GM12878 (cell line): Measurements from ENCODE around the gene PGLYRP3. TPM values are rescaled to one million over a fixed set of nuclear protein-coding genes. Genes with fewer than 3 reads are reported as not detected.

Experiments used
- ATAC-seq: fragments of 200-7000 bp; cut with Tn5 transposase; 3 replicates; pipeline ENCODE4 v1.9.1; 2020; ENCODE audit warnings: mild to moderate bottlenecking, moderate library complexity
- BruUV-seq: library from RNA; stranded (reverse); fragments of 400-500 nt; replicated peaks from 2 replicates; lab custom pipeline; 2021; lab: Mats Ljungman, UMichigan
- CTCF ChIA-PET: fragments of 300-600 bp; sonication (Branson Sonifier 250); formaldehyde crosslinking; extraction: SDS; loops from one replicate; lab custom pipeline; 2021; ENCODE audit warnings: inconsistent platforms; lab: Yijun Ruan, JAX
- POLR2A ChIA-PET: fragments of 350-600 bp; formaldehyde crosslinking; extraction: SDS; loops from one replicate; lab custom pipeline; 2021; ENCODE audit warnings: inconsistent platforms; lab: Charles Lee
- RAD21 ChIA-PET: fragments of 300-600 bp; sonication (Branson Sonifier 250); formaldehyde crosslinking; loops from one replicate; lab custom pipeline; 2023; ENCODE audit warnings: antibody characterized with exemption; ENCODE audit not compliant: unreplicated experiment; lab: Charles Lee
- SMC1A ChIA-PET: fragments of 300-600 bp; sonication (Branson Sonifier 250); formaldehyde crosslinking; loops from one replicate; lab custom pipeline; 2023; ENCODE audit not compliant: unreplicated experiment, uncharacterized antibody; lab: Charles Lee
- DNase-seq: peaks from one replicate; pipeline ENCODE4 v3.0.0-alpha.2; 2011; ENCODE audit warnings: low read depth, low spot score
- FAIRE-seq: peaks from 3 replicates; lab custom pipeline; 2011; peaks lifted over from hg19 to GRCh38; lab: Jason Lieb, UNC
- H2AFZ ChIP-seq: 2 replicates; pipeline ENCODE4 v1.6.0; 2011; ENCODE audit warnings: low read depth, low read length, control low read depth; ENCODE audit not compliant: control insufficient read depth
- H3K27ac ChIP-seq: 2 replicates; pipeline ENCODE4 v1.5.1; 2011; ENCODE audit warnings: control low read depth; ENCODE audit not compliant: control insufficient read depth, insufficient read depth
- H3K27me3 ChIP-seq, 2 experiments: replicated peaks in 1 of 2; 2 replicates each; pipeline versions ENCODE4 v1.6.0 to v1.6.1; 2011; ENCODE audit warnings: low read length in 1 of 2; ENCODE audit not compliant: control insufficient read depth in 2 of 2, insufficient read depth in 2 of 2
- H3K36me3 ChIP-seq, 2 experiments: 2 replicates each; pipeline ENCODE4 v1.5.1; 2011; ENCODE audit warnings: low read length in 1 of 2; ENCODE audit not compliant: control insufficient read depth in 2 of 2, insufficient read depth in 2 of 2
- H3K4me1 ChIP-seq: 2 replicates; pipeline ENCODE4 v1.6.1; 2011; ENCODE audit warnings: mild to moderate bottlenecking, low read length, moderate library complexity, mixed read lengths; ENCODE audit not compliant: control insufficient read depth, insufficient read depth
- H3K4me2 ChIP-seq: 2 replicates; pipeline ENCODE4 v1.6.0; 2011; ENCODE audit warnings: control low read depth; ENCODE audit not compliant: control insufficient read depth, insufficient read depth
- H3K4me3 ChIP-seq: fragments of 200-600 bp; sonication (generic); 2 replicates; pipeline ENCODE4 v1.5.1; 2016
- H3K79me2 ChIP-seq: 2 replicates; pipeline ENCODE4 v1.6.0; 2011; ENCODE audit warnings: low read length; ENCODE audit not compliant: control insufficient read depth, insufficient read depth
- H3K9ac ChIP-seq: 2 replicates; pipeline ENCODE4 v1.8.0; 2011; ENCODE audit warnings: low read length, control low read depth, mixed read lengths; ENCODE audit not compliant: control insufficient read depth, insufficient read depth
- H3K9me3 ChIP-seq: replicated peaks from 3 replicates; pipeline ENCODE4 v1.5.1; 2011; ENCODE audit warnings: mild to moderate bottlenecking, low read length; ENCODE audit not compliant: control insufficient read depth, insufficient read depth
- H4K20me1 ChIP-seq: 2 replicates; pipeline ENCODE4 v1.6.0; 2011; ENCODE audit not compliant: control insufficient read depth, insufficient read depth
- DPF2 ChIP-seq: fragments of 450-650 bp; IDR thresholded peaks from 2 replicates; pipeline ENCODE4 v1.6.1; 2017; ENCODE audit warnings: mild to moderate bottlenecking
- GATAD2B ChIP-seq: fragments of 450-650 bp; conservative IDR thresholded peaks from 2 replicates; pipeline ENCODE4 v1.6.1; 2017; ENCODE audit warnings: low read depth, mild to moderate bottlenecking, moderate library complexity
- IKZF1 ChIP-seq: fragments of 450-650 bp; conservative IDR thresholded peaks from 2 replicates; pipeline ENCODE4 v1.6.1; 2017; ENCODE audit warnings: antibody characterized with exemption, mild to moderate bottlenecking
- MEF2B ChIP-seq: fragments of 450-650 bp; IDR thresholded peaks from 2 replicates; pipeline ENCODE4 v1.6.1; 2018; ENCODE audit warnings: mild to moderate bottlenecking, moderate library complexity; ENCODE audit not compliant: partially characterized antibody, poor library complexity, severe bottlenecking
- NFYA ChIP-seq: IDR thresholded peaks from 2 replicates; pipeline ENCODE4 v1.6.1; 2011; ENCODE audit warnings: low read depth, mild to moderate bottlenecking, low read length, improper control_type of control experiment, borderline replicate concordance
- NR2C2 ChIP-seq: IDR thresholded peaks from 2 replicates; pipeline ENCODE4 v1.6.1; 2011; ENCODE audit warnings: borderline replicate concordance, low read depth; ENCODE audit not compliant: control insufficient read depth, insufficient read length
- SKIL ChIP-seq: fragments of 450-650 bp; IDR thresholded peaks from 2 replicates; pipeline ENCODE4 v1.6.1; 2017; ENCODE audit warnings: mild to moderate bottlenecking, low read depth, inconsistent platforms; ENCODE audit not compliant: poor library complexity, severe bottlenecking
- SUZ12 ChIP-seq: fragments of 200-600 bp; sonication (generic); IDR thresholded peaks from one replicate; pipeline ENCODE4 v1.6.1; 2018; ENCODE audit warnings: antibody characterized with exemption, mild to moderate bottlenecking; ENCODE audit not compliant: unreplicated experiment
- WGBS: methylation state at CpG from one replicate; pipeline ENCODE4 v1.1.6; 2016; ENCODE audit warnings: low lambda C conversion rate; ENCODE audit not compliant: insufficient replicate concordance, insufficient coverage; ENCODE audit errors: missing lambda C conversion rate; 5-methylcytosine and 5-hydroxymethylcytosine counted together
- in situ Hi-C: fragments of 300-500 bp; cut with MboI; formaldehyde crosslinking; loops from 9 replicates; pipeline ENCODE4 v1.14.3; 2018; ENCODE audit warnings: mixed read lengths
- intact Hi-C: fragments of 100-400 bp; cut with micrococcal nuclease; formaldehyde crosslinking; loops from one replicate; pipeline ENCODE4 v1.14.2; 2022; ENCODE audit not compliant: unreplicated experiment
- polyA plus RNA-seq, 11 experiments: library from polyadenylated mRNA; depleted of rRNA in 4 of 11; unstranded in 6 of 11; stranded (reverse) in 5 of 11; fragments of >200 nt; fragmentation: Nextera tagmentation in 4 of 11; fragmentation: Illumina TruSeq in 1 of 11; extraction: Ambion mirVana in 4 of 11; extraction: Trizol in 1 of 11; gene quantifications; 1 replicate in 1 of 11; 2 replicates in 10 of 11; pipeline versions ENCODE4 v1.2.1 to v1.2.3, GENCODE V29; 2011 to 2016; ENCODE audit warnings: inconsistent platforms in 2 of 11, missing spikeins in 2 of 11, low read depth in 1 of 11
- total RNA-seq, 4 experiments: library from RNA; depleted of rRNA in 3 of 4; stranded (reverse); fragments of >200 nt in 3 of 4; fragmentation: Illumina TruSeq in 1 of 4; extraction: Trizol in 1 of 4; gene quantifications; 2 replicates each; pipeline versions ENCODE4 v1.2.1 to v1.2.3, GENCODE V29; 2013 to 2021
- TF ChIP-seq, protein P1 (sequence below): fragments of 450-650 bp; conservative IDR thresholded peaks from 2 replicates; pipeline ENCODE4 v1.6.1; 2017; ENCODE audit warnings: mild to moderate bottlenecking, moderate library complexity
- TF ChIP-seq, protein P2 (sequence below): fragments of 450-650 bp; IDR thresholded peaks from 2 replicates; pipeline ENCODE4 v1.6.1; 2017; ENCODE audit warnings: borderline replicate concordance

Gene PGLYRP3
- total and polyA plus RNA-seq, 10 of the 15 experiments (the other 5 are each of a cell fraction or from before 2014, with no cell fraction given), result 0.10 to 0.49 (median 0.18) TPM; not detected in 7

- Histone ChIP-seq H3K79me2 (no peaks in the 10 kb centered on the region), H3K27ac (no peak overlapping the region), H3K4me3 (peak overlapping the region; percentile 50; the same call in 1 of the 2 replicates), H3K4me2 (peak overlapping the region; percentile 91), H3K4me1 (peaks cover 15% of the 10 kb centered on the region), H3K27me3 (0 out of 4 replicates have a peak, but pooled peaks cover 0 to 4% of the 10 kb centered on the region in 2 experiments), H3K9me3 (no peaks in the 10 kb centered on the region), H4K20me1 (no peaks in the 10 kb centered on the region), H3K36me3 (no peaks in the 10 kb centered on the region), H2AFZ (peak overlapping the region; percentile 2; the same call in 1 of the 2 replicates), H3K9ac (no peak overlapping the region; the same call in 1 of the 2 replicates)
- intact Hi-C loops (loop anchor here (5.0 kb wide), 1 partner anchor 81 kb away; no protein-coding TSS in a partner anchor), in situ Hi-C loops (no loop called here)
- TF ChIP-seq IKZF1 (peak; percentile 59), GATAD2B (0 out of 2 replicates have a peak, but pooled peaks have one; percentile 26), SKIL (no peak), MEF2B (no peak), DPF2 (peak; percentile 39; the same call in 1 of the 2 replicates), NFYA (no peak), SUZ12 (peak; percentile 27), NR2C2 (no peak)
- TF ChIP-seq, protein P1, sequence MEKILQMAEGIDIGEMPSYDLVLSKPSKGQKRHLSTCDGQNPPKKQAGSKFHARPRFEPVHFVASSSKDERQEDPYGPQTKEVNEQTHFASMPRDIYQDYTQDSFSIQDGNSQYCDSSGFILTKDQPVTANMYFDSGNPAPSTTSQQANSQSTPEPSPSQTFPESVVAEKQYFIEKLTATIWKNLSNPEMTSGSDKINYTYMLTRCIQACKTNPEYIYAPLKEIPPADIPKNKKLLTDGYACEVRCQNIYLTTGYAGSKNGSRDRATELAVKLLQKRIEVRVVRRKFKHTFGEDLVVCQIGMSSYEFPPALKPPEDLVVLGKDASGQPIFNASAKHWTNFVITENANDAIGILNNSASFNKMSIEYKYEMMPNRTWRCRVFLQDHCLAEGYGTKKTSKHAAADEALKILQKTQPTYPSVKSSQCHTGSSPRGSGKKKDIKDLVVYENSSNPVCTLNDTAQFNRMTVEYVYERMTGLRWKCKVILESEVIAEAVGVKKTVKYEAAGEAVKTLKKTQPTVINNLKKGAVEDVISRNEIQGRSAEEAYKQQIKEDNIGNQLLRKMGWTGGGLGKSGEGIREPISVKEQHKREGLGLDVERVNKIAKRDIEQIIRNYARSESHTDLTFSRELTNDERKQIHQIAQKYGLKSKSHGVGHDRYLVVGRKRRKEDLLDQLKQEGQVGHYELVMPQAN, result no peak
- TF ChIP-seq, protein P2, sequence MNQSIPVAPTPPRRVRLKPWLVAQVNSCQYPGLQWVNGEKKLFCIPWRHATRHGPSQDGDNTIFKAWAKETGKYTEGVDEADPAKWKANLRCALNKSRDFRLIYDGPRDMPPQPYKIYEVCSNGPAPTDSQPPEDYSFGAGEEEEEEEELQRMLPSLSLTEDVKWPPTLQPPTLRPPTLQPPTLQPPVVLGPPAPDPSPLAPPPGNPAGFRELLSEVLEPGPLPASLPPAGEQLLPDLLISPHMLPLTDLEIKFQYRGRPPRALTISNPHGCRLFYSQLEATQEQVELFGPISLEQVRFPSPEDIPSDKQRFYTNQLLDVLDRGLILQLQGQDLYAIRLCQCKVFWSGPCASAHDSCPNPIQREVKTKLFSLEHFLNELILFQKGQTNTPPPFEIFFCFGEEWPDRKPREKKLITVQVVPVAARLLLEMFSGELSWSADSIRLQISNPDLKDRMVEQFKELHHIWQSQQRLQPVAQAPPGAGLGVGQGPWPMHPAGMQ, result no peak
- peak; percentile 26 for ATAC-seq
- under 1% methylated on average over 65 of the region's 80 CpGs for WGBS
- DNase-seq, result no peak
- FAIRE-seq, result no peak
- ChIA-PET RAD21 (interaction anchor here (1.3 to 4.2 kb wide), 8 partner anchors 9 to 81 kb away, joined by 3 to 31 read pairs (median 10); no protein-coding TSS in a partner anchor), SMC1A (interaction anchor here (1.1 to 2.8 kb wide), 13 partner anchors 9 to 354 kb away, joined by 3 to 31 read pairs (median 5); no protein-coding TSS in a partner anchor), POLR2A (interaction anchor here (1.0 to 1.9 kb wide), 6 partner anchors 8 to 30 kb away, joined by 3 to 11 read pairs (median 5); no protein-coding TSS in a partner anchor), CTCF (interaction anchor here (0.7 to 4.1 kb wide), 10 partner anchors 8 to 91 kb away, joined by 3 to 38 read pairs (median 6); no protein-coding TSS in a partner anchor)
- BruUV-seq, result no TSS peak
Observed at GRCh38 chr1:153261281-153262069, 51.3 kb downstream of the PGLYRP3 start.
